ENCODE measurements around the gene BLMH. TPM values are rescaled to one million over a fixed set of nuclear protein-coding genes. Genes with fewer than 3 reads are reported as not detected.
A peak's percentile ranks its signal among the peaks of the same experiment; 100 is the strongest.

The BLMH gene
- total RNA-seq, 1 donor from 2014 or later = 98.8 TPM

- Mint-ChIP-seq H3K27me3 (ENCODE audit: insufficient read depth, low read depth) (peaks cover 70% of the 10 kb centered on the region), H3K4me3 (peak overlapping the region; percentile 86), H3K36me3 (peaks cover 5% of the 10 kb centered on the region), H3K4me1 (peaks cover 33% of the 10 kb centered on the region), H3K27ac (no peak overlapping the region), H3K9me3 (peaks cover 16% of the 10 kb centered on the region)
- Histone ChIP-seq H3K36me3 (no peaks in the 10 kb centered on the region), H2AFZ (replicated peaks) (peak overlapping the region; percentile 99), H3F3A (ENCODE audit: low read depth) (peaks cover 22% of the 10 kb centered on the region), H3K79me2 (ENCODE audit: low read depth) (no peaks in the 10 kb centered on the region), H3K27me3 (peaks cover 91% of the 10 kb centered on the region), H3K27ac (no peak overlapping the region), H3K4me2 (peak overlapping the region; percentile 93), H4K20me1 (ENCODE audit: low read depth) (peaks cover 18% of the 10 kb centered on the region), H3K4me3 (peak overlapping the region; percentile 57), H3K4me1 (peaks cover 29% of the 10 kb centered on the region), H3K9me3 (ENCODE audit: low read depth) (no peaks in the 10 kb centered on the region), H3K9ac (no peak overlapping the region)
- no peak for TF ChIP-seq EZH2phosphoT487 (IDR thresholded peaks at IDR 0.05)
- no peak for TF ChIP-seq CTCF (IDR thresholded peaks at IDR 0.05)
- TF ChIP-seq EZH2 (IDR thresholded peaks at IDR 0.05) = no peak
- DNase-seq (ENCODE audit: low spot score) = no peak
Observed at GRCh38 chr17:30236297-30236624, 55.5 kb downstream of the BLMH start.

GRCh38 chr17:30235386-30236296, 56.1 kb downstream of the BLMH start, which contains the start of gene SLC6A4:
SLC6A4 (minus strand) TSS chr17:30235697; CDS start chr17:30221958, 13,739 bp downstream.
- DNase-seq (ENCODE audit: low spot score) = peak; percentile 72
- no peak within 1 kb of the TSS for H3K27ac Mint-ChIP-seq
- H3K4me1 Mint-ChIP-seq = peaks cover 33% of the 10 kb centered on the region
- H3K27me3 ChIP-seq = peaks cover 97% of the 10 kb centered on the region
- peak within 1 kb of the TSS; percentile 86 for H3K4me3 Mint-ChIP-seq
- H3K9ac ChIP-seq = no peak within 1 kb of the TSS
- no peaks in the 10 kb centered on the region for H3K36me3 ChIP-seq
- peak within 1 kb of the TSS; percentile 93 for H3K4me2 ChIP-seq
- no peaks in the 10 kb centered on the region for H3K9me3 ChIP-seq (ENCODE audit: low read depth)
- H3K36me3 Mint-ChIP-seq = peaks cover 5% of the 10 kb centered on the region
- H3K79me2 ChIP-seq (ENCODE audit: low read depth) = no peaks in the 10 kb centered on the region
- TF ChIP-seq EZH2 (IDR thresholded peaks at IDR 0.05) = peak; percentile 89
- peak; percentile 81 for TF ChIP-seq EZH2phosphoT487 (IDR thresholded peaks at IDR 0.05)
- no peak for TF ChIP-seq CTCF (IDR thresholded peaks at IDR 0.05)
- H3F3A ChIP-seq (ENCODE audit: low read depth) = peaks cover 22% of the 10 kb centered on the region
- H2AFZ ChIP-seq (replicated peaks) = peak within 1 kb of the TSS; percentile 99
- no peak within 1 kb of the TSS for H3K27ac ChIP-seq
- H3K4me1 ChIP-seq = peaks cover 29% of the 10 kb centered on the region
- peaks cover 67% of the 10 kb centered on the region for H3K27me3 Mint-ChIP-seq (ENCODE audit: insufficient read depth, low read depth)
- peak within 1 kb of the TSS; percentile 57 for H3K4me3 ChIP-seq
- H4K20me1 ChIP-seq (ENCODE audit: low read depth) = peaks cover 18% of the 10 kb centered on the region
- peaks cover 13% of the 10 kb centered on the region for H3K9me3 Mint-ChIP-seq

DNA sequence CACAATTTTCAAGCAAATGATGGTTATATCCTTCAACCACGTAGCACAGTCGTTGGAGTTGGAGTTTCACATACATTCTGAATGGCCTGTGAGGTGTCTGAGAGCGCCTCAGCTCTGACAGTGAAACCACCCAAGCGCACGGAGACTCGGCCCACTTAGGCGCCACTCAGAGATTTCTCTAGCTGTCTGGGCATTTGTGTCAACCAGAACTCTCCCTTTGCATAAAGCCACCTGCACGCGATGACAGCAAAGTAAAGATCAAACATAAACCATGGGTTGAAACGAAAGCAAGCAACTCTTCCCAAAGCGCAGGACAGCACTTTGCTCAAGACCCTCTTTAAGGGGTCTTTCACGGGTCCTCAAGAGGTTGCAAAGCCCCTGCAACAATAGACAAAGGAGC, 56.8 kb downstream of the BLMH start:
- TF ChIP-seq EZH2 (IDR thresholded peaks at IDR 0.05) (no peak), CTCF (IDR thresholded peaks at IDR 0.05) (no peak), EZH2phosphoT487 (IDR thresholded peaks at IDR 0.05) (no peak)
- Histone ChIP-seq H3K4me1 (peaks cover 29% of the 10 kb centered on the region), H3K9me3 (ENCODE audit: low read depth) (no peaks in the 10 kb centered on the region), H3F3A (ENCODE audit: low read depth) (peaks cover 22% of the 10 kb centered on the region), H3K9ac (no peak overlapping the region), H3K36me3 (no peaks in the 10 kb centered on the region), H4K20me1 (ENCODE audit: low read depth) (peaks cover 18% of the 10 kb centered on the region), H3K4me3 (peak overlapping the region; percentile 57), H3K4me2 (peak overlapping the region; percentile 93), H3K79me2 (ENCODE audit: low read depth) (no peaks in the 10 kb centered on the region), H3K27ac (no peak overlapping the region), H2AFZ (replicated peaks) (peak overlapping the region; percentile 99), H3K27me3 (peaks cover 100% of the 10 kb centered on the region)
- H3K9me3 Mint-ChIP-seq = peaks cover 9% of the 10 kb centered on the region
- DNase-seq (ENCODE audit: low spot score) = peak; percentile 44
- H3K27ac Mint-ChIP-seq = no peak overlapping the region
- H3K4me3 Mint-ChIP-seq = peak overlapping the region; percentile 82
- H3K27me3 Mint-ChIP-seq (ENCODE audit: insufficient read depth, low read depth) = peaks cover 64% of the 10 kb centered on the region
- peaks cover 33% of the 10 kb centered on the region for H3K4me1 Mint-ChIP-seq
- H3K36me3 Mint-ChIP-seq = peaks cover 3% of the 10 kb centered on the region
